PC-9 (cell line): ENCODE measurements around the gene CYFIP1. TPM values are rescaled to one million over a fixed set of nuclear protein-coding genes. Genes with fewer than 3 reads are reported as not detected.

Experiments used
- Bru-seq: library from RNA; stranded (reverse); fragments of 400-500 nt; gene quantifications from one replicate; lab custom pipeline; 2021; lab: Mats Ljungman, UMichigan
- BruChase-seq, 2 experiments: library from RNA; stranded (reverse); fragments of 400-500 nt; gene quantifications; one replicate each; lab custom pipeline; 2021; lab: Mats Ljungman, UMichigan
- BruUV-seq: library from RNA; stranded (reverse); fragments of 400-500 nt; replicated peaks from 2 replicates; lab custom pipeline; 2021; lab: Mats Ljungman, UMichigan
- CTCF ChIA-PET: fragments of 300-600 bp; sonication (Branson Sonifier 250); formaldehyde crosslinking; loops from one replicate; lab custom pipeline; 2022; ENCODE audit warnings: antibody characterized with exemption; lab: Charles Lee
- POLR2A ChIA-PET: fragments of 300-600 bp; sonication (Branson Sonifier 250); formaldehyde crosslinking; loops from one replicate; lab custom pipeline; 2022; ENCODE audit warnings: antibody characterized with exemption; ENCODE audit not compliant: unreplicated experiment; lab: Charles Lee
- DNase-seq, 2 experiments: peaks; one replicate each; pipeline versions ENCODE4 v3.0.0 to v3.0.0-alpha.2; 2015 to 2022; ENCODE audit warnings: mixed read lengths in 1 of 2
- H2AFZ ChIP-seq: fragments of 200-600 bp; sonication (generic); 2 replicates; pipeline ENCODE4 v1.8.1; 2017; ENCODE audit warnings: antibody characterized with exemption
- H3F3A ChIP-seq: fragments of 200-600 bp; sonication (generic); 2 replicates; pipeline ENCODE4 v1.8.1; 2017; ENCODE audit warnings: antibody characterized with exemption, mild to moderate bottlenecking, low read depth; ENCODE audit not compliant: insufficient read depth
- H3K27ac ChIP-seq: fragments of 200-600 bp; sonication (generic); 2 replicates; pipeline ENCODE4 v1.6.1; 2016; ENCODE audit warnings: mixed run types
- H3K27me3 ChIP-seq: fragments of 200-600 bp; sonication (generic); 2 replicates; pipeline ENCODE4 v1.6.1; 2016; ENCODE audit warnings: low read depth, mixed run types; ENCODE audit not compliant: insufficient read depth
- H3K36me3 ChIP-seq: fragments of 200-600 bp; sonication (generic); 2 replicates; pipeline ENCODE4 v1.6.1; 2016; ENCODE audit warnings: low read depth, mixed run types
- H3K4me1 ChIP-seq: fragments of 200-600 bp; sonication (generic); replicated peaks from 2 replicates; pipeline ENCODE4 v1.6.1; 2016; ENCODE audit warnings: mixed run types; ENCODE audit not compliant: insufficient read depth
- H3K4me2 ChIP-seq: fragments of 200-600 bp; sonication (generic); 2 replicates; pipeline ENCODE4 v1.6.1; 2017; ENCODE audit warnings: mixed run types
- H3K4me3 ChIP-seq: fragments of 200-600 bp; sonication (generic); 2 replicates; pipeline ENCODE4 v1.6.1; 2016; ENCODE audit warnings: mixed run types
- H3K79me2 ChIP-seq: fragments of 200-600 bp; sonication (generic); 2 replicates; pipeline ENCODE4 v1.6.1; 2017; ENCODE audit warnings: low read depth, mixed run types
- H3K9me2 ChIP-seq: fragments of 200-600 bp; sonication (generic); 2 replicates; pipeline ENCODE4 v1.8.1; 2017; ENCODE audit warnings: mild to moderate bottlenecking; ENCODE audit not compliant: insufficient read depth
- H3K9me3 ChIP-seq: fragments of 200-600 bp; sonication (generic); 2 replicates; pipeline ENCODE4 v1.8.1; 2016; ENCODE audit warnings: low read depth; ENCODE audit not compliant: insufficient read depth
- H4K20me1 ChIP-seq: fragments of 200-600 bp; sonication (generic); 2 replicates; pipeline ENCODE4 v1.8.1; 2017; ENCODE audit not compliant: insufficient read depth
- EZH2 ChIP-seq: fragments of 200-600 bp; sonication (generic); IDR thresholded peaks from 2 replicates; pipeline ENCODE4 v1.8.0; 2017; ENCODE audit warnings: antibody characterized with exemption, low read depth
- intact Hi-C: fragments of 100-400 bp; cut with micrococcal nuclease; formaldehyde crosslinking; loops from one replicate; pipeline ENCODE4 v1.10.0; 2022; ENCODE audit not compliant: unreplicated experiment
- long read RNA-seq: library from polyadenylated mRNA; stranded (forward); transcript quantifications from one replicate; pipeline ENCODE4 v2.0.0, GENCODE V29; 2022
- total RNA-seq: library from RNA; stranded (reverse); gene quantifications from 2 replicates; pipeline ENCODE4 v1.2.3, GENCODE V29; 2021
- TF ChIP-seq, protein P1 (sequence below): fragments of 200-600 bp; sonication (generic); conservative IDR thresholded peaks from 2 replicates; pipeline ENCODE4 v1.6.1; 2017; ENCODE audit warnings: mixed run types, antibody characterized with exemption, mild to moderate bottlenecking, moderate library complexity

Gene CYFIP1
- total RNA-seq = 114 TPM in 2 replicates
- percentile 75 among the genes with signal in this experiment for Bru-seq, nascent RNA
- percentile 73 among the genes with signal in this experiment for BruChase-seq, experiment 1, labeled RNA remaining after a 2-hour chase
- percentile 78 among the genes with signal in this experiment for BruChase-seq, experiment 2, labeled RNA remaining after a 6-hour chase
- long read RNA-seq, full-length matches to known transcripts = 92 of 138 reads
- long read RNA-seq, partial matches to known transcripts = 27 of 138 reads
- long read RNA-seq, other reads (novel, unspliced or antisense) = 19 of 138 reads

- peak; percentile 66 to 90 for DNase-seq
- CTCF ChIA-PET = no interaction called here
- no peaks in the 10 kb centered on the region for H3K36me3 ChIP-seq
- H3K4me2 ChIP-seq = peak within 1 kb of the TSS; percentile 75
- POLR2A ChIA-PET = interaction anchor here (0.5 to 0.6 kb wide), 4 partner anchors 10 to 589 kb away, joined by 3 to 26 read pairs (median 4); partner anchors contain the start of gene TUBGCP5
- H3K9me3 ChIP-seq = no peaks in the 10 kb centered on the region
- H4K20me1 ChIP-seq = peaks cover 11% of the 10 kb centered on the region
- no peaks in the 10 kb centered on the region for H3K9me2 ChIP-seq
- H3K4me1 ChIP-seq = 0 out of 2 replicates have a peak, but pooled peaks cover 4% of the 10 kb centered on the region
- intact Hi-C loops = loop anchor here (2.0 kb wide), 1 partner anchor 58 kb away; the partner anchor contains the start of gene TUBGCP5
- H3K27me3 ChIP-seq = no peaks in the 10 kb centered on the region
- TF ChIP-seq EZH2 = no peak
- TF ChIP-seq, protein P1, sequence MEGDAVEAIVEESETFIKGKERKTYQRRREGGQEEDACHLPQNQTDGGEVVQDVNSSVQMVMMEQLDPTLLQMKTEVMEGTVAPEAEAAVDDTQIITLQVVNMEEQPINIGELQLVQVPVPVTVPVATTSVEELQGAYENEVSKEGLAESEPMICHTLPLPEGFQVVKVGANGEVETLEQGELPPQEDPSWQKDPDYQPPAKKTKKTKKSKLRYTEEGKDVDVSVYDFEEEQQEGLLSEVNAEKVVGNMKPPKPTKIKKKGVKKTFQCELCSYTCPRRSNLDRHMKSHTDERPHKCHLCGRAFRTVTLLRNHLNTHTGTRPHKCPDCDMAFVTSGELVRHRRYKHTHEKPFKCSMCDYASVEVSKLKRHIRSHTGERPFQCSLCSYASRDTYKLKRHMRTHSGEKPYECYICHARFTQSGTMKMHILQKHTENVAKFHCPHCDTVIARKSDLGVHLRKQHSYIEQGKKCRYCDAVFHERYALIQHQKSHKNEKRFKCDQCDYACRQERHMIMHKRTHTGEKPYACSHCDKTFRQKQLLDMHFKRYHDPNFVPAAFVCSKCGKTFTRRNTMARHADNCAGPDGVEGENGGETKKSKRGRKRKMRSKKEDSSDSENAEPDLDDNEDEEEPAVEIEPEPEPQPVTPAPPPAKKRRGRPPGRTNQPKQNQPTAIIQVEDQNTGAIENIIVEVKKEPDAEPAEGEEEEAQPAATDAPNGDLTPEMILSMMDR = no peak
- H3K79me2 ChIP-seq = peaks cover 42% of the 10 kb centered on the region
- H3K4me3 ChIP-seq = peak within 1 kb of the TSS; percentile 77
- no peaks in the 10 kb centered on the region for H3F3A ChIP-seq
- no TSS peak for BruUV-seq
- peak within 1 kb of the TSS; percentile 84 for H2AFZ ChIP-seq
- peak within 1 kb of the TSS; percentile 33; the same call in 1 of the 2 replicates for H3K27ac ChIP-seq
Observed at GRCh38 chr15:22980189-22981050, at the start of gene CYFIP1. Gene CYFIP1 (minus strand): TSS chr15:22980368. CDS start chr15:22947285, 33,083 bp downstream.

DNA sequence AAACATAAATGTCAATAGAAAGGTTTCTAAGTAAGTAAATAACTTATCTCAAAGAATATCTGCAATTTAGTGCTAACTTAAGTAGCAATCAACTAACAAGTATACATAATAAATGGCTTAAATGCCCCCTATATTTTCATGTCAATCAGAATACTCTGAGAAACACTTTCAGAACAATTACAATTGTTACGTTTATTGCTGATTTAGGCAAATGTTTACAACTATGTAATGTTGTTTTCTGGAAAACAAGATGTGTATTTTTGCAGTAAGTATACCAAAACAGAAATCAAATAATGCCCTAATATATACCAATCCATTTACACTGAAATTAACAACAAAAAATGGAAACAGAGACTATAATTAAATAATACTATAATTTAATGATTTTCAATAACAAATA lies 46.0 kb upstream of the CYFIP1 start:
- Histone ChIP-seq H3K9me3 (no peaks in the 10 kb centered on the region), H4K20me1 (no peaks in the 10 kb centered on the region), H3K4me2 (no peak overlapping the region), H2AFZ (no peak overlapping the region), H3K4me3 (no peak overlapping the region), H3K9me2 (no peaks in the 10 kb centered on the region), H3K27me3 (no peaks in the 10 kb centered on the region), H3K36me3 (no peaks in the 10 kb centered on the region), H3K79me2 (no peaks in the 10 kb centered on the region), H3K27ac (no peak overlapping the region), H3F3A (no peaks in the 10 kb centered on the region), H3K4me1 (no peaks in the 10 kb centered on the region)
- TF ChIP-seq, protein P1 = no peak
- TF ChIP-seq EZH2 = no peak
- POLR2A ChIA-PET = no interaction called here
- no TSS peak for BruUV-seq
- DNase-seq = no peak
- CTCF ChIA-PET = no interaction called here
- intact Hi-C loops = no loop called here

DNA sequence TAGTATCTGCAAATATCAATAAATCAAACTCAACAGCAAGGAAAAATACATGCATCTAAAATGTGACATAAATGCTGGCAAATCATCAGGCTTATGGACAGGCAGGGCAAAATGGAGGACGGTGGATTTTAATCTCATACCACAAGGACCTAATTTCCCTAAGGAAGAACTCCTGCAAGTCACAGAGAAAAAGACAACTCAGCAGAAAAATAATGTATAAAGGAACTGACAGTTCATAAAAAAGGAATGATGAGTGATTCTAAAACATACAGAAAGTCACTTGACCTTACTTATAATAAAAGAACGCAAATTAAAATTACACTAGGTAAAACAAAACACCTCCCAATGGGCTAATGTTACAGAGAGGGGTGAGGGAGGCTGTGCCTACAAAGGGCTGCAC lies 42.0 kb upstream of the CYFIP1 start:
- Histone ChIP-seq H3K9me3 (no peaks in the 10 kb centered on the region), H2AFZ (no peak overlapping the region), H3K9me2 (no peaks in the 10 kb centered on the region), H3K4me2 (no peak overlapping the region), H3K27me3 (no peaks in the 10 kb centered on the region), H3K27ac (no peak overlapping the region), H3K36me3 (peaks cover 5% of the 10 kb centered on the region; the same call in 1 of the 2 replicates), H4K20me1 (no peaks in the 10 kb centered on the region), H3K4me3 (no peak overlapping the region), H3K4me1 (no peaks in the 10 kb centered on the region), H3F3A (no peaks in the 10 kb centered on the region), H3K79me2 (no peaks in the 10 kb centered on the region)
- no peak for TF ChIP-seq EZH2
- ChIA-PET POLR2A (no interaction called here), CTCF (no interaction called here)
- BruUV-seq = no TSS peak
- intact Hi-C loops = no loop called here
- no peak for DNase-seq
